Caco-2 (cell line): ENCODE data around the gene SPECC1L. TPM values are rescaled to one million over a fixed set of nuclear protein-coding genes. Genes with fewer than 3 reads are reported as not detected.

Experiments used
- BruUV-seq: library from RNA; stranded (reverse); fragments of 400-500 nt; replicated peaks from 2 replicates; lab custom pipeline; 2021; lab: Mats Ljungman, UMichigan
- CTCF ChIA-PET: fragments of 300-600 bp; sonication (Branson Sonifier 250); formaldehyde crosslinking; loops from one replicate; lab custom pipeline; 2022; ENCODE audit warnings: antibody characterized with exemption; lab: Charles Lee
- POLR2A ChIA-PET: fragments of 300-600 bp; sonication (Branson Sonifier 250); formaldehyde crosslinking; loops from one replicate; lab custom pipeline; 2022; ENCODE audit warnings: antibody characterized with exemption; lab: Charles Lee
- DNase-seq, 2 experiments: peaks; one replicate each; pipeline versions ENCODE4 v3.0.0 to v3.0.0-alpha.2; 2020 to 2022
- H3K27me3 ChIP-seq: replicated peaks from 2 replicates; pipeline ENCODE4 v1.6.0; 2011; ENCODE audit warnings: low read length; ENCODE audit not compliant: control insufficient read depth, insufficient read depth
- H3K36me3 ChIP-seq: 2 replicates; pipeline ENCODE4 v1.5.1; 2011; ENCODE audit warnings: low read length; ENCODE audit not compliant: control insufficient read depth, insufficient read depth
- H3K4me1 ChIP-seq: fragments of 250-450 bp; sonication (Bioruptor Pico); 2 replicates; pipeline ENCODE4 v1.5.1; 2020; ENCODE audit warnings: mild to moderate bottlenecking
- H3K4me3 ChIP-seq: 2 replicates; pipeline ENCODE4 v1.5.1; 2011; ENCODE audit warnings: low read depth, mild to moderate bottlenecking, control low read depth, low read length
- H3K9me3 ChIP-seq: fragments of 250-450 bp; sonication (Bioruptor Pico); 2 replicates; pipeline ENCODE4 v1.5.1; 2020; ENCODE audit warnings: mild to moderate bottlenecking, moderate library complexity
- H3K27ac Mint-ChIP-seq: one replicate; pipeline ENCODE4 v1.8.0; 2022; ENCODE audit warnings: mixed read lengths; ENCODE audit not compliant: unreplicated experiment
- H3K27me3 Mint-ChIP-seq: one replicate; pipeline ENCODE4 v1.8.0; 2022; ENCODE audit warnings: mixed read lengths; ENCODE audit not compliant: insufficient read depth, unreplicated experiment
- H3K36me3 Mint-ChIP-seq: one replicate; pipeline ENCODE4 v1.8.0; 2022; ENCODE audit warnings: mild to moderate bottlenecking, mixed read lengths; ENCODE audit not compliant: insufficient read depth, unreplicated experiment
- H3K4me1 Mint-ChIP-seq: one replicate; pipeline ENCODE4 v1.8.0; 2022; ENCODE audit warnings: low read depth, mixed read lengths; ENCODE audit not compliant: unreplicated experiment
- H3K4me3 Mint-ChIP-seq: one replicate; pipeline ENCODE4 v1.8.0; 2022; ENCODE audit warnings: mild to moderate bottlenecking, moderate library complexity, mixed read lengths; ENCODE audit not compliant: unreplicated experiment
- H3K9me3 Mint-ChIP-seq: one replicate; pipeline ENCODE4 v1.8.0; 2022; ENCODE audit warnings: mixed read lengths; ENCODE audit not compliant: unreplicated experiment
- CTCF ChIP-seq, 2 experiments: fragments of 200-600 bp in 1 of 2; IDR thresholded peaks; 1 replicate in 1 of 2; 2 replicates in 1 of 2; pipeline versions ENCODE4 v1.5.1 to v1.8.0; 2011 to 2022; ENCODE audit warnings: antibody characterized with exemption in 1 of 2, control low read depth in 1 of 2, inconsistent platforms in 1 of 2, low read depth in 1 of 2, low read length in 1 of 2, mild to moderate bottlenecking in 1 of 2, moderate library complexity in 1 of 2; ENCODE audit not compliant: insufficient read depth in 1 of 2, severe bottlenecking in 1 of 2, unreplicated experiment in 1 of 2
- intact Hi-C: fragments of 100-400 bp; cut with micrococcal nuclease; formaldehyde crosslinking; loops from one replicate; pipeline ENCODE4 v1.10.0; 2022; ENCODE audit not compliant: unreplicated experiment
- total RNA-seq: library from RNA; stranded (reverse); gene quantifications from 2 replicates; pipeline ENCODE4 v1.2.3, GENCODE V29; 2022

Gene SPECC1L
- total RNA-seq, 1 experiment from 2014 or later, result 72.8 TPM

DNA sequence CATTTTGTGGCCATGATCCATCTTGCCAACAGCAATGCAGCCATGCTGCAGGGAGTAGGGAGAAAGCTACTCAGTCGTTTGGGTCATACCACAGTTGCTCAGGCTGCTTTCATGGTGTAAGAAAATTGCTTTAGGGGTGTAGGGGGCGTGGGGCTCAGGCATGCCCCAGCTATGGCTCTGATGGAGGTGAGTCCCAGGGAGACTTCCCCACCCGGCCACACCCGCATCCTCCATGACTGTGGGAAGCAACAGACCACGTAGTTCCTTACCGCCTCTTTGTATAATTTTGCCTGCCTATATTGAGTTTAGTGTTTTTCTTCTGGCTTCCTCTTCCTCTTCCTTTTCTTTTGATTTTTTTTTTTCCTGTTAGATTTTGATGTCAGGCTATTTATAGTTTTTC lies 58.8 kb downstream of the SPECC1L start:
- H3K9me3 Mint-ChIP-seq, result no peaks in the 10 kb centered on the region
- Histone ChIP-seq H3K36me3 (peaks cover 2% of the 10 kb centered on the region; the same call in 1 of the 2 replicates), H3K27me3 (no peaks in the 10 kb centered on the region), H3K4me3 (no peak overlapping the region), H3K9me3 (no peaks in the 10 kb centered on the region), H3K4me1 (no peaks in the 10 kb centered on the region)
- no peaks in the 10 kb centered on the region for H3K27me3 Mint-ChIP-seq
- no peak overlapping the region for H3K4me3 Mint-ChIP-seq
- TF ChIP-seq CTCF (IDR thresholded peaks at IDR 0.05; ENCODE audit: insufficient read depth in 1 of 2, low read depth in 1 of 2, low read length in 1 of 2, severe bottlenecking in 1 of 2, unreplicated experiment in 1 of 2), result no peak
- H3K27ac Mint-ChIP-seq, result no peak overlapping the region
- POLR2A ChIA-PET, result no interaction called here
- no peak for DNase-seq
- BruUV-seq, result no TSS peak
- CTCF ChIA-PET, result no interaction called here
- intact Hi-C loops, result no loop called here
- H3K36me3 Mint-ChIP-seq, result peaks cover 69% of the 10 kb centered on the region
- no peaks in the 10 kb centered on the region for H3K4me1 Mint-ChIP-seq

GRCh38 chr22:24330636-24331035 lies 60.0 kb downstream of the SPECC1L start:
- Histone ChIP-seq H3K27me3 (no peaks in the 10 kb centered on the region), H3K4me1 (no peaks in the 10 kb centered on the region), H3K4me3 (no peak overlapping the region), H3K9me3 (no peaks in the 10 kb centered on the region), H3K36me3 (peaks cover 2% of the 10 kb centered on the region; the same call in 1 of the 2 replicates)
- Mint-ChIP-seq H3K4me1 (no peaks in the 10 kb centered on the region), H3K36me3 (peaks cover 69% of the 10 kb centered on the region), H3K4me3 (no peak overlapping the region), H3K9me3 (no peaks in the 10 kb centered on the region), H3K27ac (no peak overlapping the region), H3K27me3 (no peaks in the 10 kb centered on the region)
- intact Hi-C loops, result no loop called here
- POLR2A ChIA-PET, result no interaction called here
- BruUV-seq, result no TSS peak
- CTCF ChIA-PET, result no interaction called here
- no peak for DNase-seq
- no peak for TF ChIP-seq CTCF (IDR thresholded peaks at IDR 0.05; ENCODE audit: insufficient read depth in 1 of 2, low read depth in 1 of 2, low read length in 1 of 2, severe bottlenecking in 1 of 2, unreplicated experiment in 1 of 2)

GRCh38 chr22:24331468-24332440 lies 61.1 kb downstream of the SPECC1L start:
- H3K9me3 Mint-ChIP-seq, result no peaks in the 10 kb centered on the region
- TF ChIP-seq CTCF (IDR thresholded peaks at IDR 0.05; ENCODE audit: insufficient read depth in 1 of 2, low read depth in 1 of 2, low read length in 1 of 2, severe bottlenecking in 1 of 2, unreplicated experiment in 1 of 2), result no peak
- H3K4me1 ChIP-seq, result no peaks in the 10 kb centered on the region
- H3K9me3 ChIP-seq, result no peaks in the 10 kb centered on the region
- no peaks in the 10 kb centered on the region for H3K4me1 Mint-ChIP-seq
- no peaks in the 10 kb centered on the region for H3K27me3 Mint-ChIP-seq
- DNase-seq, result no peak
- ChIA-PET POLR2A (no interaction called here), CTCF (no interaction called here)
- H3K27ac Mint-ChIP-seq, result no peak overlapping the region
- peaks cover 2% of the 10 kb centered on the region; the same call in 1 of the 2 replicates for H3K36me3 ChIP-seq
- H3K4me3 Mint-ChIP-seq, result no peak overlapping the region
- no TSS peak for BruUV-seq
- no peak overlapping the region for H3K4me3 ChIP-seq
- intact Hi-C loops, result no loop called here
- peaks cover 62% of the 10 kb centered on the region for H3K36me3 Mint-ChIP-seq
- H3K27me3 ChIP-seq, result no peaks in the 10 kb centered on the region
